H9 (cell line): Measurements from ENCODE around the gene CEACAM5. TPM values are rescaled to one million over a fixed set of nuclear protein-coding genes. Genes with fewer than 3 reads are reported as not detected.

Experiments used
- DNase-seq: peaks from one replicate; pipeline ENCODE4 v3.0.0-alpha.2; 2017
- H2AFZ ChIP-seq: one replicate; pipeline ENCODE4 v1.6.1; 2013; ENCODE audit warnings: mild to moderate bottlenecking, low read length, control low read depth, moderate library complexity
- H2AK5ac ChIP-seq: 2 replicates; pipeline ENCODE4 v1.6.1; 2013; ENCODE audit warnings: low read length, control low read depth, mixed read lengths; ENCODE audit not compliant: insufficient read length
- H2BK120ac ChIP-seq: one replicate; pipeline ENCODE4 v1.6.1; 2013; ENCODE audit warnings: low read depth, mild to moderate bottlenecking, low read length, control low read depth, inconsistent platforms; ENCODE audit not compliant: poor library complexity, severe bottlenecking
- H2BK12ac ChIP-seq: 2 replicates; pipeline ENCODE4 v1.6.1; 2013; ENCODE audit warnings: low read length, control low read depth, mixed read lengths, low read depth; ENCODE audit not compliant: insufficient read length
- H2BK15ac ChIP-seq: 2 replicates; pipeline ENCODE4 v1.6.1; 2013; ENCODE audit warnings: low read depth, low read length, control low read depth
- H2BK20ac ChIP-seq: one replicate; pipeline ENCODE4 v1.6.1; 2013; ENCODE audit warnings: low read depth, mild to moderate bottlenecking, low read length, control low read depth, inconsistent platforms; ENCODE audit not compliant: poor library complexity, severe bottlenecking
- H2BK5ac ChIP-seq: 2 replicates; pipeline ENCODE4 v1.6.1; 2013; ENCODE audit warnings: low read length, control low read depth, mixed read lengths; ENCODE audit not compliant: insufficient read length
- H3K14ac ChIP-seq: 2 replicates; pipeline ENCODE4 v1.6.1; 2013; ENCODE audit warnings: low read length, control low read depth; ENCODE audit not compliant: insufficient read depth
- H3K18ac ChIP-seq: 2 replicates; pipeline ENCODE4 v1.6.1; 2013; ENCODE audit warnings: low read depth, mild to moderate bottlenecking, mixed read lengths, low read length, control low read depth; ENCODE audit not compliant: insufficient read length
- H3K23ac ChIP-seq: 2 replicates; pipeline ENCODE4 v1.6.1; 2013; ENCODE audit warnings: low read length, control low read depth, mixed read lengths, low read depth; ENCODE audit not compliant: insufficient read length
- H3K23me2 ChIP-seq: 2 replicates; pipeline ENCODE4 v1.6.1; 2013; ENCODE audit warnings: low read depth, mild to moderate bottlenecking, mixed read lengths, low read length, control low read depth; ENCODE audit not compliant: insufficient read length, poor library complexity, severe bottlenecking
- H3K27ac ChIP-seq: 2 replicates; pipeline ENCODE4 v1.5.1; 2013; ENCODE audit warnings: low read length, control low read depth, mixed read lengths, low read depth; ENCODE audit not compliant: insufficient read length
- H3K27me3 ChIP-seq: 2 replicates; pipeline ENCODE4 v1.6.1; 2013; ENCODE audit warnings: low read length, control low read depth, inconsistent platforms; ENCODE audit not compliant: insufficient read depth
- H3K4ac ChIP-seq: 2 replicates; pipeline ENCODE4 v1.6.1; 2013; ENCODE audit warnings: low read depth, mild to moderate bottlenecking, control low read depth, inconsistent platforms, low read length, moderate library complexity
- H3K4me1 ChIP-seq: 2 replicates; pipeline ENCODE4 v1.6.1; 2013; ENCODE audit warnings: low read length, control low read depth, inconsistent platforms; ENCODE audit not compliant: insufficient read depth
- H3K4me2 ChIP-seq: 2 replicates; pipeline ENCODE4 v1.6.1; 2013; ENCODE audit warnings: low read length, control low read depth, mixed read lengths; ENCODE audit not compliant: insufficient read length, insufficient read depth
- H3K56ac ChIP-seq: 2 replicates; pipeline ENCODE4 v1.6.1; 2013; ENCODE audit warnings: low read depth, mild to moderate bottlenecking, mixed read lengths, low read length, control low read depth; ENCODE audit not compliant: insufficient read length
- H3K79me1 ChIP-seq: 2 replicates; pipeline ENCODE4 v1.6.1; 2013; ENCODE audit warnings: low read depth, mild to moderate bottlenecking, moderate library complexity, low read length, control low read depth, inconsistent platforms; ENCODE audit not compliant: insufficient read depth, poor library complexity, severe bottlenecking
- H3K79me2 ChIP-seq: 2 replicates; pipeline ENCODE4 v1.6.1; 2013; ENCODE audit warnings: low read length, control low read depth, inconsistent platforms; ENCODE audit not compliant: insufficient read depth
- H3K9ac ChIP-seq: 2 replicates; pipeline ENCODE4 v1.6.1; 2013; ENCODE audit warnings: low read length, control low read depth, mixed read lengths; ENCODE audit not compliant: insufficient read length; ENCODE audit errors: extremely low read depth
- H3K9me3 ChIP-seq: one replicate; pipeline ENCODE4 v1.6.1; 2013; ENCODE audit warnings: low read depth, low read length, inconsistent platforms; ENCODE audit not compliant: control insufficient read depth
- H3T11ph ChIP-seq: one replicate; pipeline ENCODE4 v1.6.1; 2013; ENCODE audit warnings: mild to moderate bottlenecking, low read length, control low read depth, inconsistent platforms
- H4K20me1 ChIP-seq: one replicate; pipeline ENCODE4 v1.6.1; 2013; ENCODE audit not compliant: control insufficient read depth, insufficient read length, insufficient read depth
- H4K5ac ChIP-seq: 2 replicates; pipeline ENCODE4 v1.6.1; 2013; ENCODE audit warnings: low read depth, mild to moderate bottlenecking, mixed read lengths, low read length, control low read depth; ENCODE audit not compliant: insufficient read length
- H4K8ac ChIP-seq: replicated peaks from 2 replicates; pipeline ENCODE4 v1.6.1; 2013; ENCODE audit warnings: low read length, control low read depth, mixed read lengths, low read depth; ENCODE audit not compliant: insufficient read length
- H4K91ac ChIP-seq: 2 replicates; pipeline ENCODE4 v1.6.1; 2013; ENCODE audit warnings: low read depth, mild to moderate bottlenecking, moderate library complexity, mixed read lengths, low read length, control low read depth; ENCODE audit not compliant: insufficient read length
- H3K27ac Mint-ChIP-seq, 3 experiments: 2 replicates in 2 of 3; 3 replicates in 1 of 3; pipeline ENCODE4 v1.8.0; 2020 to 2021; ENCODE audit warnings: mixed read lengths in 3 of 3, mild to moderate bottlenecking in 1 of 3, moderate library complexity in 1 of 3
- H3K27me3 Mint-ChIP-seq: 2 replicates; pipeline ENCODE4 v1.8.0; 2021; ENCODE audit warnings: low read depth, mild to moderate bottlenecking, moderate library complexity, mixed read lengths
- H3K36me3 Mint-ChIP-seq, 3 experiments: 2 replicates in 2 of 3; 3 replicates in 1 of 3; pipeline ENCODE4 v1.8.0; 2020 to 2021; ENCODE audit warnings: low read depth in 3 of 3, mixed read lengths in 3 of 3; ENCODE audit not compliant: insufficient read depth in 1 of 3
- H3K4me1 Mint-ChIP-seq, 2 experiments: 2 replicates each; pipeline ENCODE4 v1.8.0; 2020; ENCODE audit warnings: mixed read lengths in 2 of 2
- H3K4me3 Mint-ChIP-seq, 2 experiments: 2 replicates in 1 of 2; 3 replicates in 1 of 2; pipeline ENCODE4 v1.8.0; 2020 to 2021; ENCODE audit warnings: mild to moderate bottlenecking in 2 of 2, mixed read lengths in 2 of 2, moderate library complexity in 1 of 2
- H3K9me3 Mint-ChIP-seq, 2 experiments: 2 replicates in 1 of 2; 3 replicates in 1 of 2; pipeline ENCODE4 v1.8.0; 2020; ENCODE audit warnings: mild to moderate bottlenecking in 2 of 2, mixed read lengths in 2 of 2, moderate library complexity in 1 of 2
- WGBS: extraction: QIAGEN DNeasy Blood & Tissue Kit; methylation state at CpG from one replicate; pipeline ENCODE4 v1.1.7; 2013; ENCODE audit warnings: missing lambda C conversion rate, low lambda C conversion rate, mixed read lengths; ENCODE audit not compliant: insufficient read length; ENCODE audit errors: extremely low coverage; 5-methylcytosine and 5-hydroxymethylcytosine counted together
- total RNA-seq: library from RNA; stranded (reverse); gene quantifications from 2 replicates; pipeline ENCODE4 v1.2.1, GENCODE V29; 2021
- TF ChIP-seq, protein P1 (sequence below): fragments of 200-600 bp; sonication (generic); conservative IDR thresholded peaks from 3 replicates; pipeline ENCODE4 v1.8.0; 2021; ENCODE audit warnings: antibody characterized with exemption, mild to moderate bottlenecking

CEACAM5 gene
- total RNA-seq, 1 experiment from 2014 or later, result not detected

DNA sequence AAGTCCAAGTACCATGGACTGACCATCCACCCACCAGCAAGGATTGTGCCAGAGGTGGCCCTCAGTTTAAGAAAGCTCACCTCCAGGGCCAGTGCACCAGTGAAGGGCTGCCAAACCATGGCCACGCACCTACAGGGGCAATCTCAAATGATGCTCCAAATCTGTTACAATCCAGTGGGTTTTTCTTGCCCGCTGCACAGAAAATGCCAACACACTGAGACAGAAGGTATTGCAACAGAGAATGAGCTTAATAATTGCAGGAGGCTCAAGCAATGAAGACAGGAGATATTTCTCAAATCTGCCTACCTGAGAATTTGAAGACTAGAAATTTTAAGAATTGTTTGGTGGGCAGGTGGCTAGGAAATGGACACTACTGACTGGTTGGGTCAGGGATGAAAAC is 42.4 kb upstream of the CEACAM5 start:
- Mint-ChIP-seq H3K4me1 (no peaks in the 10 kb centered on the region), H3K4me3 (no peak overlapping the region), H3K9me3 (peaks cover 93 to 99% of the 10 kb centered on the region in 2 experiments), H3K27me3 (no peaks in the 10 kb centered on the region; the same call in none of the 2 replicates), H3K27ac (no peak overlapping the region; a peak in 1 of 7 replicates), H3K36me3 (peaks cover 0 to 39% (median 4%) of the 10 kb centered on the region in 3 experiments; a peak in 3 of 7 replicates)
- Histone ChIP-seq H3T11ph (no peak overlapping the region), H3K27me3 (no peaks in the 10 kb centered on the region), H3K9ac (no peak overlapping the region), H4K5ac (no peak overlapping the region), H3K79me1 (no peaks in the 10 kb centered on the region), H3K4me1 (no peaks in the 10 kb centered on the region), H3K4ac (no peak overlapping the region), H4K91ac (no peak overlapping the region), H3K18ac (no peak overlapping the region), H2BK20ac (no peak overlapping the region), H4K8ac (no peak overlapping the region), H3K9me3 (peaks cover 42% of the 10 kb centered on the region), H3K56ac (no peak overlapping the region), H2BK12ac (no peak overlapping the region), H3K4me2 (no peak overlapping the region), H2AK5ac (no peak overlapping the region), H2BK120ac (no peak overlapping the region), H3K14ac (no peak overlapping the region), H3K79me2 (no peaks in the 10 kb centered on the region), H2BK15ac (no peak overlapping the region), H3K27ac (no peak overlapping the region), H2AFZ (no peak overlapping the region), H3K23ac (no peak overlapping the region), H4K20me1 (no peaks in the 10 kb centered on the region), H3K23me2 (no peaks in the 10 kb centered on the region), H2BK5ac (no peak overlapping the region)
- no peak for DNase-seq
- WGBS, result no CpG with 5 or more reads among the region's 2 CpGs
- TF ChIP-seq, protein P1, sequence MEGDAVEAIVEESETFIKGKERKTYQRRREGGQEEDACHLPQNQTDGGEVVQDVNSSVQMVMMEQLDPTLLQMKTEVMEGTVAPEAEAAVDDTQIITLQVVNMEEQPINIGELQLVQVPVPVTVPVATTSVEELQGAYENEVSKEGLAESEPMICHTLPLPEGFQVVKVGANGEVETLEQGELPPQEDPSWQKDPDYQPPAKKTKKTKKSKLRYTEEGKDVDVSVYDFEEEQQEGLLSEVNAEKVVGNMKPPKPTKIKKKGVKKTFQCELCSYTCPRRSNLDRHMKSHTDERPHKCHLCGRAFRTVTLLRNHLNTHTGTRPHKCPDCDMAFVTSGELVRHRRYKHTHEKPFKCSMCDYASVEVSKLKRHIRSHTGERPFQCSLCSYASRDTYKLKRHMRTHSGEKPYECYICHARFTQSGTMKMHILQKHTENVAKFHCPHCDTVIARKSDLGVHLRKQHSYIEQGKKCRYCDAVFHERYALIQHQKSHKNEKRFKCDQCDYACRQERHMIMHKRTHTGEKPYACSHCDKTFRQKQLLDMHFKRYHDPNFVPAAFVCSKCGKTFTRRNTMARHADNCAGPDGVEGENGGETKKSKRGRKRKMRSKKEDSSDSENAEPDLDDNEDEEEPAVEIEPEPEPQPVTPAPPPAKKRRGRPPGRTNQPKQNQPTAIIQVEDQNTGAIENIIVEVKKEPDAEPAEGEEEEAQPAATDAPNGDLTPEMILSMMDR, result no peak
